ENCODE results near the gene ANKFY1. TPM values are rescaled to one million over a fixed set of nuclear protein-coding genes. Genes with fewer than 3 reads are reported as not detected.
"Not testable (repeated sequence)": the region's sequence is repeated elsewhere in the genome, so short reads cannot be mapped to it uniquely, and the experiment has no call there.

ANKFY1 gene
- total RNA-seq, 4 donors from 2014 or later, result 25.6 to 70.6 (median 44.9) TPM

DNA sequence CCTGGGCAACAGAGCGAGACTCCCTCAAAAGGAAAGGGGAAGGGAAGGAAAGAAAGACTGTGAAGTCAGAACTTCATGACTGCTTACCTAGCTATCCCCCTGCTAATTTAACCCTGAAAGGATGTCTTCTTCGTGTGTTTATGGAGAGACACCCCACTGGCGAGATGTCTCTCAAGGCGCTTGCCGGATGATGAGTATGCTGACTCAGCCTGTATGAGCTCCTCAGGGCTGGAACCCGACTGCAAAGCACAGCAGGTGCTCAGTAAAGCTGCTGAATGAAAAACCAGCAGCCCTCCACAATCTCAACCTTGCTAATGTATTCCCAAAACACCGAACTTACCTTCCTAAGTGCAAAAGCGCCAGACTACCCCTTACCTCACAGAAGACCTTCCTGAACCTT, 2.3 kb downstream of the ANKFY1 start:
- TF ChIP-seq, protein P1, sequence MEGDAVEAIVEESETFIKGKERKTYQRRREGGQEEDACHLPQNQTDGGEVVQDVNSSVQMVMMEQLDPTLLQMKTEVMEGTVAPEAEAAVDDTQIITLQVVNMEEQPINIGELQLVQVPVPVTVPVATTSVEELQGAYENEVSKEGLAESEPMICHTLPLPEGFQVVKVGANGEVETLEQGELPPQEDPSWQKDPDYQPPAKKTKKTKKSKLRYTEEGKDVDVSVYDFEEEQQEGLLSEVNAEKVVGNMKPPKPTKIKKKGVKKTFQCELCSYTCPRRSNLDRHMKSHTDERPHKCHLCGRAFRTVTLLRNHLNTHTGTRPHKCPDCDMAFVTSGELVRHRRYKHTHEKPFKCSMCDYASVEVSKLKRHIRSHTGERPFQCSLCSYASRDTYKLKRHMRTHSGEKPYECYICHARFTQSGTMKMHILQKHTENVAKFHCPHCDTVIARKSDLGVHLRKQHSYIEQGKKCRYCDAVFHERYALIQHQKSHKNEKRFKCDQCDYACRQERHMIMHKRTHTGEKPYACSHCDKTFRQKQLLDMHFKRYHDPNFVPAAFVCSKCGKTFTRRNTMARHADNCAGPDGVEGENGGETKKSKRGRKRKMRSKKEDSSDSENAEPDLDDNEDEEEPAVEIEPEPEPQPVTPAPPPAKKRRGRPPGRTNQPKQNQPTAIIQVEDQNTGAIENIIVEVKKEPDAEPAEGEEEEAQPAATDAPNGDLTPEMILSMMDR (IDR thresholded peaks at IDR 0.05), result no peak
- TF ChIP-seq POLR2A (IDR thresholded peaks at IDR 0.05) (no peak), EP300 (IDR thresholded peaks at IDR 0.05) (no peak), POLR2AphosphoS5 (IDR thresholded peaks at IDR 0.05) (no peak)
- H3K27me3 ChIP-seq, result no peaks in the 10 kb centered on the region
- 86% methylated on average over 8 of the region's 8 CpGs for WGBS
- H3K36me3 ChIP-seq, result peaks cover 6% of the 10 kb centered on the region
- no peak for DNase-seq (ENCODE audit: low spot score in 2 of 2)
- H3K9me3 ChIP-seq, result no peaks in the 10 kb centered on the region
- no peak overlapping the region for H3K4me3 ChIP-seq
- H3K27ac ChIP-seq, result no peak overlapping the region
- H3K4me1 ChIP-seq, result peaks cover 28% of the 10 kb centered on the region

GRCh38 chr17:4258867-4259266, 4.9 kb downstream of the ANKFY1 start:
- H3K27ac ChIP-seq, result no peak overlapping the region
- H3K9me3 ChIP-seq, result no peaks in the 10 kb centered on the region
- no peaks in the 10 kb centered on the region for H3K27me3 ChIP-seq
- peaks cover 19% of the 10 kb centered on the region for H3K4me1 ChIP-seq
- peaks cover 6% of the 10 kb centered on the region for H3K36me3 ChIP-seq
- 97% methylated on average over 3 of the region's 3 CpGs for WGBS
- no peak overlapping the region for H3K4me3 ChIP-seq
- no peak for TF ChIP-seq POLR2AphosphoS5 (IDR thresholded peaks at IDR 0.05)
- no peak for TF ChIP-seq POLR2A (IDR thresholded peaks at IDR 0.05)
- no peak for TF ChIP-seq EP300 (IDR thresholded peaks at IDR 0.05)
- TF ChIP-seq, protein P1 (IDR thresholded peaks at IDR 0.05), result no peak
- no peak for DNase-seq (ENCODE audit: low spot score in 2 of 2)

GRCh38 chr17:4256952-4257351, 6.8 kb downstream of the ANKFY1 start:
- Histone ChIP-seq H3K27me3 (no peaks in the 10 kb centered on the region), H3K36me3 (peaks cover 6% of the 10 kb centered on the region), H3K27ac (no peak overlapping the region), H3K4me3 (no peak overlapping the region), H3K4me1 (peaks cover 6% of the 10 kb centered on the region), H3K9me3 (no peaks in the 10 kb centered on the region)
- TF ChIP-seq, protein P1 (IDR thresholded peaks at IDR 0.05), result no peak
- TF ChIP-seq POLR2A (IDR thresholded peaks at IDR 0.05) (no peak), POLR2AphosphoS5 (IDR thresholded peaks at IDR 0.05) (no peak), EP300 (IDR thresholded peaks at IDR 0.05) (no peak)
- WGBS, result 85% methylated on average over 2 of the region's 2 CpGs
- no peak for DNase-seq (ENCODE audit: low spot score in 2 of 2)

GRCh38 chr17:4255271-4255670, 8.5 kb downstream of the ANKFY1 start:
- 90% methylated on average over 6 of the region's 6 CpGs for WGBS
- not testable (repeated sequence) for H3K9me3 ChIP-seq; H3K27ac ChIP-seq; H3K4me3 ChIP-seq; DNase-seq (ENCODE audit: low spot score in 2 of 2); H3K36me3 ChIP-seq; H3K4me1 ChIP-seq; H3K27me3 ChIP-seq

DNA sequence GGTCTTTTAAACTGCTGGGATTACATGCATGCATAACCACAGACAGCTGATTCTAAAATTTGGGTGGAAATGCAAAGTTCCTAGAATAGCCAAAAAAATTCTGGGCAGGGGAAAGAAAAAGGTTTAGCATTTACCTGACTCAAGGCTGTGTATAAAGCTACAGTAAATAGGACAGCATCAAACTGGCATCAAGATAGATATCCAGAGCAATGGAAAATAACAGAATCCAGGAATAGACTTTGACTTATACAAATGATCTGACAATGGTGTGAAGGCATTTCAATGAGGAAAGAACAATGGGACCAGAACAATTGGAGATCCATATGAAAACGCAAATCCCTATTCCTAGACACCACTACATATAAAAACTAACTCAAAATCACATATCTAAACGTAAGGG, 12.9 kb downstream of the ANKFY1 start:
- Histone ChIP-seq H3K27ac (no peak overlapping the region), H3K9me3 (no peaks in the 10 kb centered on the region), H3K4me1 (peaks cover 26% of the 10 kb centered on the region), H3K4me3 (no peak overlapping the region), H3K36me3 (no peaks in the 10 kb centered on the region), H3K27me3 (no peaks in the 10 kb centered on the region)
- no peak for DNase-seq (ENCODE audit: low spot score in 2 of 2)
- WGBS, result 79% methylated on average over 2 of the region's 2 CpGs
- TF ChIP-seq, protein P1 (IDR thresholded peaks at IDR 0.05), result no peak
- TF ChIP-seq POLR2AphosphoS5 (IDR thresholded peaks at IDR 0.05) (no peak), POLR2A (IDR thresholded peaks at IDR 0.05) (no peak), EP300 (IDR thresholded peaks at IDR 0.05) (no peak)

DNA sequence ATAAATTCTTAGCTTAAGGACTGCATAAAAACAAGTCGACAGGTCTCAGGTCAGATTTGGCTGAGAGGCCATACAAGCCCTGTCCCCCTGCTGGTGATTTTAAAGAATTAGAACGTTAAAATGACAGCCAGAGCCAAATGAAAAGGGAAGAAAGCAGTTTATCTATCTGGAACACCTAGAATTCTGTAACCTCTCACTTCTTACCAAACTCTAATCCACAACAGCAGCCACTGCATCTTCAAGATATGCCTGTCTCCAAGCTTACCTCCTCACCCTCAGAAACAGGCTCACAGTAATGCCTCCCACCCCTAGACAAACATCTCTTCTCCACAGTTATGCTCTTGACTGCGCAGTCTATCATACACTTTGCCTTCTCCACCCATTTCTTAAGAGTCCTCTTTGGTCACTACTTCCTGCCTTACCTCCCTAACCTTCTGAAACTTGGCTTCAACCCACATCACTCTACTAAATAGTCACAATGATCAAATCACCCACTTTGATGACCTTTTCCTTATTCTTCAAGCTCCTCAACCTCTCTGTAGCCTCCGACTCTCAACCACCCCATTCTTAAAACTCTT, 14.2 kb downstream of the ANKFY1 start:
- TF ChIP-seq, protein P1 (IDR thresholded peaks at IDR 0.05), result peak; percentile 8 to 38
- no peak for TF ChIP-seq EP300 (IDR thresholded peaks at IDR 0.05)
- Histone ChIP-seq H3K4me3 (no peak overlapping the region), H3K9me3 (no peaks in the 10 kb centered on the region), H3K27ac (no peak overlapping the region), H3K36me3 (no peaks in the 10 kb centered on the region), H3K27me3 (no peaks in the 10 kb centered on the region), H3K4me1 (peaks cover 26% of the 10 kb centered on the region)
- DNase-seq (ENCODE audit: low spot score in 2 of 2), result no peak
- WGBS, result 50% methylated on average over 4 of the region's 4 CpGs
